Lower leg skin (tissue), 4 donors: ENCODE measurements around the gene GLIS2. TPM values are rescaled to one million over a fixed set of nuclear protein-coding genes. Genes with fewer than 3 reads are reported as not detected.

Experiments
- DNase-seq, 2 donors: peaks; one replicate each; pipeline ENCODE4 v3.0.0-alpha.2; 2019; ENCODE audit warnings: low spot score in 2 of 2
- H3K4me3 ChIP-seq: fragments of 200-600 bp; sonication (generic); 2 replicates; pipeline ENCODE4 v1.5.1; 2017; ENCODE audit warnings: mild to moderate bottlenecking, low read depth; ENCODE audit not compliant: poor library complexity, severe bottlenecking
- CTCF ChIP-seq, 3 donors: fragments of 450-650 bp; IDR thresholded peaks; one replicate each; pipeline ENCODE4 v1.5.1; 2016; ENCODE audit warnings: antibody characterized with exemption in 3 of 3, mild to moderate bottlenecking in 3 of 3, moderate library complexity in 2 of 3
- POLR2A ChIP-seq, 2 donors: fragments of 450-650 bp; IDR thresholded peaks; one replicate each; pipeline ENCODE4 v1.6.1; 2016 to 2017; ENCODE audit warnings: antibody characterized with exemption in 2 of 2, mild to moderate bottlenecking in 1 of 2, moderate library complexity in 1 of 2
- WGBS, 2 donors: methylation state at CpG; one replicate each; pipeline ENCODE4 v1.1.5; 2018; 5-methylcytosine and 5-hydroxymethylcytosine counted together
- intact Hi-C: fragments of 100-400 bp; cut with DNase I; formaldehyde crosslinking; loops from one replicate; pipeline ENCODE4 v1.15.0; 2023; ENCODE audit warnings: low total_unique reads
- total RNA-seq, 4 donors: library from RNA; depleted of rRNA; stranded (reverse); fragments of >200 nt; gene quantifications; one replicate each; pipeline ENCODE4 v1.1.0, GENCODE V29; 2016

GLIS2 gene
- total RNA-seq, 4 donors from 2014 or later = 1.3 to 2.6 (median 2.2) TPM

- 81 to 83% methylated on average over 7 of the region's 7 CpGs for WGBS, 2 donors
- intact Hi-C loops = no loop called here
- H3K4me3 ChIP-seq = no peak overlapping the region
- DNase-seq = no peak
- TF ChIP-seq CTCF (IDR thresholded peaks at IDR 0.05) (no peak), POLR2A (IDR thresholded peaks at IDR 0.05) (no peak)
These were observed 36.0 kb downstream of the GLIS2 start for GRCh38 chr16:4351880-4352279.

GRCh38 chr16:4352843-4353242 lies 37.0 kb downstream of the GLIS2 start:
- DNase-seq = no peak
- intact Hi-C loops = no loop called here
- TF ChIP-seq CTCF (IDR thresholded peaks at IDR 0.05) (no peak), POLR2A (IDR thresholded peaks at IDR 0.05) (no peak)
- WGBS, 2 donors = 94 to 96% methylated on average over 5 of the region's 5 CpGs
- H3K4me3 ChIP-seq = no peak overlapping the region

GRCh38 chr16:4353675-4354074 lies 37.8 kb downstream of the GLIS2 start:
- no peak overlapping the region for H3K4me3 ChIP-seq
- WGBS, 2 donors = 90 to 97% methylated on average over 4 of the region's 4 CpGs
- intact Hi-C loops = no loop called here
- no peak for DNase-seq
- no peak for TF ChIP-seq CTCF (IDR thresholded peaks at IDR 0.05)
- no peak for TF ChIP-seq POLR2A (IDR thresholded peaks at IDR 0.05)

DNA sequence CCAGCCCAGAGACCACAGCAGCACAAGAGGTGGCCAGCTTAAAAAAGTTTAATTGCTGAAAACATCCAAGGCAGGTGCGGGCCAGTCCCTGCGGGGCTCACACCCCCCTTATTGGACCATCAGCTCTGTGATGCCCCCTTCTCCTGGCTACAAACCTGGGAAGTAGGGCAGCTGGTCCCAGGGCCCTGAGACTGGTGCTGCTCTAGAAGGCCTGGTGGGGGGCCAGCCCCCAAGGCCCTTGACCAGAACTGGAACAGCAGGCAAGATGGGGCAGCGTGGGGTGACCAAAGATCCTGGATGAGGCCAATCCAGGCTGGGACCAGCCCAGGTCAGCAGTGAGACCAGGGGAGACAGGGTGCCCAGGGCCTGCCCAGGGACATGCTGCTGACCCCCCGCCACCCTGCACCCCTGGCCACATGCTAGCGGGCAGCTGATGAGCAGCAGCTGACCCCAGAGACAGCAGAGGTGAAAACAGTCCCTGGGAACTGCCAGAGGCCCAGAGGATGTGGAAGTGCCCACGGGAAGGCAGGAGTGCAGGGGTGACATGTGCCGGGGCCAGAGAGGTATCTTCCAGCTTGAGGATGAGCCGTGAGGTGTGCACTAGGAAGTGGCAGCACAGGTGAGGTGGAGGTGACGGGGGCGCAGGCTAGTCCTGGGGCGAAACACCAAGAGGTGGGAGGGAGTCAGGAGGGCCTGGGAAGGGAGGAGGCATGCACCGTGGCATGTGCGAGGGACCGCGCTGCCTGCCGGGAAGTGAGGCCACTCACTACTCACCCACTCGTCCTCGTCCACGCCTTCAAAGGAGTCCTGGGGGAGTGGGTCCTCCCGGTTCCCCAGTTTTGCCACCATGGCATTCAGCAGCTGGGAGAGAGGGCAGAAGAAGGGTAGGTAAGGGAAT lies 38.9 kb downstream of the GLIS2 start:
- WGBS, 2 donors = 91 to 95% methylated on average over 20 of the region's 20 CpGs
- no peak overlapping the region for H3K4me3 ChIP-seq
- intact Hi-C loops = no loop called here
- TF ChIP-seq CTCF (IDR thresholded peaks at IDR 0.05) (no peak), POLR2A (IDR thresholded peaks at IDR 0.05) (no peak)
- DNase-seq = no peak

DNA sequence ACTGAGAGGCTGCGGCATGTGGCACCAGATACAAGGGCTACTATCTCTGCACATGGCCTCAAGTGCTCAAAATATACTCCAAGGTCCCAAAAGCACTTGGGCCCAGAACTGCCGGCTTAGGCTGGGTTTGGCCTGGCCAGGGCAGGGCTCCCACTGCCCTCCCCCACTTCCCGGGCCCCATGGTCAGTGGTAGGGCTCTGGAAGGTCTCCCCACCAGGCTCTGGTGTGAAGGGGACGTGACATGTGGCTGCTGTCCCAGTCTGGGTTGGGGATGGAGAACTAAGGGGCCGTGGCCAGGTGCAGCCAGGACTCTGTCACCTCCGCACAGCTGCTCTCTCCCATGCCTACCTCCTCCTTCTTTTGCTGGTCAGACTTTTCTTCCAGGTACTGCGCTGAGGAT lies 41.0 kb downstream of the GLIS2 start:
- intact Hi-C loops = no loop called here
- DNase-seq = no peak
- 90 to 93% methylated on average over 7 of the region's 7 CpGs for WGBS, 2 donors
- TF ChIP-seq CTCF (IDR thresholded peaks at IDR 0.05) = no peak
- no peak for TF ChIP-seq POLR2A (IDR thresholded peaks at IDR 0.05)
- no peak overlapping the region for H3K4me3 ChIP-seq
